GM12878 (cell line): ENCODE measurements around the gene FUT8. TPM values are rescaled to one million over a fixed set of nuclear protein-coding genes. Genes with fewer than 3 reads are reported as not detected.

Experiments
- ATAC-seq: fragments of 200-7000 bp; cut with Tn5 transposase; 3 replicates; pipeline ENCODE4 v1.9.1; 2020; ENCODE audit warnings: mild to moderate bottlenecking, moderate library complexity
- BruUV-seq: library from RNA; stranded (reverse); fragments of 400-500 nt; replicated peaks from 2 replicates; lab custom pipeline; 2021; lab: Mats Ljungman, UMichigan
- CTCF ChIA-PET: fragments of 300-600 bp; sonication (Branson Sonifier 250); formaldehyde crosslinking; extraction: SDS; loops from one replicate; lab custom pipeline; 2021; ENCODE audit warnings: inconsistent platforms; lab: Yijun Ruan, JAX
- POLR2A ChIA-PET: fragments of 350-600 bp; formaldehyde crosslinking; extraction: SDS; loops from one replicate; lab custom pipeline; 2021; ENCODE audit warnings: inconsistent platforms; lab: Charles Lee
- RAD21 ChIA-PET: fragments of 300-600 bp; sonication (Branson Sonifier 250); formaldehyde crosslinking; loops from one replicate; lab custom pipeline; 2023; ENCODE audit warnings: antibody characterized with exemption; ENCODE audit not compliant: unreplicated experiment; lab: Charles Lee
- SMC1A ChIA-PET: fragments of 300-600 bp; sonication (Branson Sonifier 250); formaldehyde crosslinking; loops from one replicate; lab custom pipeline; 2023; ENCODE audit not compliant: unreplicated experiment, uncharacterized antibody; lab: Charles Lee
- DNase-seq: peaks from one replicate; pipeline ENCODE4 v3.0.0-alpha.2; 2011; ENCODE audit warnings: low read depth, low spot score
- FAIRE-seq: peaks from 3 replicates; lab custom pipeline; 2011; peaks lifted over from hg19 to GRCh38; lab: Jason Lieb, UNC
- H2AFZ ChIP-seq: 2 replicates; pipeline ENCODE4 v1.6.0; 2011; ENCODE audit warnings: low read depth, low read length, control low read depth; ENCODE audit not compliant: control insufficient read depth
- H3K27ac ChIP-seq: 2 replicates; pipeline ENCODE4 v1.5.1; 2011; ENCODE audit warnings: control low read depth; ENCODE audit not compliant: control insufficient read depth, insufficient read depth
- H3K27me3 ChIP-seq, 2 experiments: replicated peaks in 1 of 2; 2 replicates each; pipeline versions ENCODE4 v1.6.0 to v1.6.1; 2011; ENCODE audit warnings: low read length in 1 of 2; ENCODE audit not compliant: control insufficient read depth in 2 of 2, insufficient read depth in 2 of 2
- H3K36me3 ChIP-seq, 2 experiments: 2 replicates each; pipeline ENCODE4 v1.5.1; 2011; ENCODE audit warnings: low read length in 1 of 2; ENCODE audit not compliant: control insufficient read depth in 2 of 2, insufficient read depth in 2 of 2
- H3K4me1 ChIP-seq: 2 replicates; pipeline ENCODE4 v1.6.1; 2011; ENCODE audit warnings: mild to moderate bottlenecking, low read length, moderate library complexity, mixed read lengths; ENCODE audit not compliant: control insufficient read depth, insufficient read depth
- H3K4me2 ChIP-seq: 2 replicates; pipeline ENCODE4 v1.6.0; 2011; ENCODE audit warnings: control low read depth; ENCODE audit not compliant: control insufficient read depth, insufficient read depth
- H3K4me3 ChIP-seq: fragments of 200-600 bp; sonication (generic); 2 replicates; pipeline ENCODE4 v1.5.1; 2016
- H3K79me2 ChIP-seq: 2 replicates; pipeline ENCODE4 v1.6.0; 2011; ENCODE audit warnings: low read length; ENCODE audit not compliant: control insufficient read depth, insufficient read depth
- H3K9ac ChIP-seq: 2 replicates; pipeline ENCODE4 v1.8.0; 2011; ENCODE audit warnings: low read length, control low read depth, mixed read lengths; ENCODE audit not compliant: control insufficient read depth, insufficient read depth
- H3K9me3 ChIP-seq: replicated peaks from 3 replicates; pipeline ENCODE4 v1.5.1; 2011; ENCODE audit warnings: mild to moderate bottlenecking, low read length; ENCODE audit not compliant: control insufficient read depth, insufficient read depth
- H4K20me1 ChIP-seq: 2 replicates; pipeline ENCODE4 v1.6.0; 2011; ENCODE audit not compliant: control insufficient read depth, insufficient read depth
- ATF7 ChIP-seq: fragments of 450-650 bp; IDR thresholded peaks from 2 replicates; pipeline ENCODE4 v1.6.1; 2016; ENCODE audit warnings: low read depth, mild to moderate bottlenecking
- CHD4 ChIP-seq: fragments of 200-600 bp; sonication (generic); IDR thresholded peaks from 2 replicates; pipeline ENCODE4 v1.6.1; 2016; ENCODE audit warnings: mild to moderate bottlenecking
- CREM ChIP-seq: IDR thresholded peaks from 2 replicates; pipeline ENCODE4 v1.6.1; 2014; ENCODE audit warnings: antibody characterized with exemption, low read depth
- EP300 ChIP-seq, 2 experiments: fragments of 150-350 bp in 1 of 2; IDR thresholded peaks; 2 replicates each; pipeline ENCODE4 v1.6.1; 2011 to 2012; ENCODE audit warnings: low read depth in 2 of 2, low read length in 2 of 2, borderline replicate concordance in 1 of 2, improper control_type of control experiment in 1 of 2, inconsistent platforms in 1 of 2; ENCODE audit not compliant: control insufficient read depth in 1 of 2
- ETV6 ChIP-seq, 2 experiments: fragments of 450-650 bp in 1 of 2; IDR thresholded peaks in 1 of 2; conservative IDR thresholded peaks in 1 of 2; 2 replicates each; pipeline ENCODE4 v1.6.1; 2014; ENCODE audit warnings: antibody characterized with exemption in 1 of 2, borderline replicate concordance in 1 of 2, low read depth in 1 of 2, mild to moderate bottlenecking in 1 of 2, moderate library complexity in 1 of 2
- GATAD2B ChIP-seq: fragments of 450-650 bp; conservative IDR thresholded peaks from 2 replicates; pipeline ENCODE4 v1.6.1; 2017; ENCODE audit warnings: low read depth, mild to moderate bottlenecking, moderate library complexity
- IKZF2 ChIP-seq, 2 experiments: fragments of 450-650 bp; IDR thresholded peaks; 2 replicates each; pipeline ENCODE4 v1.6.1; 2017; ENCODE audit warnings: mild to moderate bottlenecking in 2 of 2, moderate library complexity in 2 of 2
- IRF4 ChIP-seq: IDR thresholded peaks from 2 replicates; pipeline ENCODE4 v1.6.1; 2011; ENCODE audit warnings: low read depth, low read length
- JUNB ChIP-seq: IDR thresholded peaks from 2 replicates; pipeline ENCODE4 v1.6.1; 2016; ENCODE audit warnings: antibody characterized with exemption, mild to moderate bottlenecking
- KDM1A ChIP-seq: fragments of 200-600 bp; sonication (generic); IDR thresholded peaks from 2 replicates; pipeline ENCODE4 v1.6.1; 2016; ENCODE audit warnings: borderline replicate concordance
- NFIC ChIP-seq: IDR thresholded peaks from 2 replicates; pipeline ENCODE4 v1.6.1; 2012; ENCODE audit warnings: low read depth, mild to moderate bottlenecking, inconsistent platforms, low read length, moderate library complexity
- PML ChIP-seq: IDR thresholded peaks from 2 replicates; pipeline ENCODE4 v1.6.1; 2012; ENCODE audit warnings: low read length, inconsistent platforms
- POLR2AphosphoS2 ChIP-seq: IDR thresholded peaks from 2 replicates; pipeline ENCODE4 v1.6.1; 2011; ENCODE audit warnings: low read depth, mild to moderate bottlenecking, low read length, improper control_type of control experiment, moderate library complexity
- RUNX3 ChIP-seq: IDR thresholded peaks from 2 replicates; pipeline ENCODE4 v1.6.1; 2012; ENCODE audit warnings: low read length, inconsistent platforms
- SUZ12 ChIP-seq: fragments of 200-600 bp; sonication (generic); IDR thresholded peaks from one replicate; pipeline ENCODE4 v1.6.1; 2018; ENCODE audit warnings: antibody characterized with exemption, mild to moderate bottlenecking; ENCODE audit not compliant: unreplicated experiment
- TCF3 ChIP-seq: IDR thresholded peaks from 2 replicates; pipeline ENCODE4 v1.6.1; 2012; ENCODE audit warnings: low read depth, mild to moderate bottlenecking, low read length, borderline replicate concordance; ENCODE audit not compliant: insufficient read depth
- YY1 ChIP-seq: IDR thresholded peaks from 2 replicates; pipeline ENCODE4 v1.6.1; 2011; ENCODE audit warnings: low read depth, mild to moderate bottlenecking, low read length
- ZNF384 ChIP-seq: IDR thresholded peaks from 2 replicates; pipeline ENCODE4 v1.6.1; 2012; ENCODE audit warnings: low read depth, mild to moderate bottlenecking, low read length, improper control_type of control experiment, borderline replicate concordance
- ZNF622 ChIP-seq: fragments of 450-650 bp; IDR thresholded peaks from 2 replicates; pipeline ENCODE4 v1.6.1; 2017; ENCODE audit warnings: mild to moderate bottlenecking, inconsistent platforms
- ZSCAN29 ChIP-seq: fragments of 450-650 bp; IDR thresholded peaks from 2 replicates; pipeline ENCODE4 v1.6.1; 2017; ENCODE audit warnings: mild to moderate bottlenecking, moderate library complexity
- WGBS: methylation state at CpG from one replicate; pipeline ENCODE4 v1.1.6; 2016; ENCODE audit warnings: low lambda C conversion rate; ENCODE audit not compliant: insufficient replicate concordance, insufficient coverage; ENCODE audit errors: missing lambda C conversion rate; 5-methylcytosine and 5-hydroxymethylcytosine counted together
- in situ Hi-C: fragments of 300-500 bp; cut with MboI; formaldehyde crosslinking; loops from 9 replicates; pipeline ENCODE4 v1.14.3; 2018; ENCODE audit warnings: mixed read lengths
- intact Hi-C: fragments of 100-400 bp; cut with micrococcal nuclease; formaldehyde crosslinking; loops from one replicate; pipeline ENCODE4 v1.14.2; 2022; ENCODE audit not compliant: unreplicated experiment
- polyA plus RNA-seq, 11 experiments: library from polyadenylated mRNA; depleted of rRNA in 4 of 11; unstranded in 6 of 11; stranded (reverse) in 5 of 11; fragments of >200 nt; fragmentation: Nextera tagmentation in 4 of 11; fragmentation: Illumina TruSeq in 1 of 11; extraction: Ambion mirVana in 4 of 11; extraction: Trizol in 1 of 11; gene quantifications; 1 replicate in 1 of 11; 2 replicates in 10 of 11; pipeline versions ENCODE4 v1.2.1 to v1.2.3, GENCODE V29; 2011 to 2016; ENCODE audit warnings: inconsistent platforms in 2 of 11, missing spikeins in 2 of 11, low read depth in 1 of 11
- total RNA-seq, 4 experiments: library from RNA; depleted of rRNA in 3 of 4; stranded (reverse); fragments of >200 nt in 3 of 4; fragmentation: Illumina TruSeq in 1 of 4; extraction: Trizol in 1 of 4; gene quantifications; 2 replicates each; pipeline versions ENCODE4 v1.2.1 to v1.2.3, GENCODE V29; 2013 to 2021
- TF ChIP-seq, protein P1 (sequence below): fragments of 450-650 bp; IDR thresholded peaks from 2 replicates; pipeline ENCODE4 v1.6.1; 2017; ENCODE audit warnings: mild to moderate bottlenecking, low read depth, inconsistent platforms; ENCODE audit not compliant: poor library complexity, severe bottlenecking
- TF ChIP-seq, protein P2 (sequence below): IDR thresholded peaks from 2 replicates; pipeline ENCODE4 v1.6.1; 2011; ENCODE audit warnings: low read depth, low read length, improper control_type of control experiment, borderline replicate concordance

Gene FUT8
- total and polyA plus RNA-seq, 10 of the 15 experiments (the other 5 are each of a cell fraction or from before 2014, with no cell fraction given) = 21.3 to 106 (median 66.3) TPM

DNA sequence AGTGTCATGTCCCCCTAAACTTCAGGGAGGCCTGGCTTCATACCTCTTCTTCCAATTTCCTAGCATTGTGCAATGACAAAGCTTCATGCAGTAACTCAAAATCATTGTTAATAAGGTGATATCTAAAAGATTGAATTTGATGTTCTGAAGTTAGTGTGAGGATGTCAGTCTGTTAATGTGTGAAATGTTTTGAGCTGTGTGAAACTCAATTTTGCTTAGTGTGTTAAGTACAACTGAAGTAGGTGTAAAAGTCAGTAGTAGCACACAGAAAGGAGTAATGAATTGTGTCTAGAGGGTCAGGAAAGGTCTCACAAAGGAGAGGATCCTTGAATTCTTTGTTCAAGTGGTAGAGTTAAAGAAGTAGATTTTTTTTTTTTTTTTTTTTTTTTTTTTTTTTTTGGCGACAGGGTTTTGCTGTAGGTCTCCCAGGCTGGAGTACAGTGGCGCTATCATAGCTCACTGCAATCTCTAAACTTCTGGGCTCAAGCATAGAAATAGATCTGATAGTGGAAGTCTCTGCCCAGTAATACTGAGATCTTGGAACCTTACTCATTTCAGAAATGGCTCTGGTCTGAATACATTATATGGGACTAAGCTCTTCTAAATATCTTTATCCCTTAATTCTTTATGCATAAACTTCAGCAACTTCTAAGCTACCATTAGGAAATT lies 63.9 kb downstream of the FUT8 start:
- intact Hi-C loops (loop anchor here (5.0 to 10.0 kb wide), 3 partner anchors 59 to 252 kb away; no protein-coding TSS in a partner anchor), in situ Hi-C loops (no loop called here)
- CTCF ChIA-PET = interaction anchor here (0.6 to 4.1 kb wide), 13 partner anchors 10 to 1548 kb away, joined by 3 to 22 read pairs (median 5); no protein-coding TSS in a partner anchor
- FAIRE-seq (peak; percentile 73), ATAC-seq (peak; percentile 86), DNase-seq (peak; percentile 51)
- H3K79me2 ChIP-seq = peaks cover 70% of the 10 kb centered on the region
- no peaks in the 10 kb centered on the region for H3K27me3 ChIP-seq
- H2AFZ ChIP-seq = no peak overlapping the region
- no peaks in the 10 kb centered on the region for H3K36me3 ChIP-seq
- H3K4me1 ChIP-seq = peaks cover 12% of the 10 kb centered on the region; the same call in 1 of the 2 replicates
- H3K4me3 ChIP-seq = 0 out of 2 replicates have a peak overlapping the region, but pooled peaks have one; percentile 7
- BruUV-seq = no TSS peak
- POLR2A ChIA-PET = interaction anchor here (0.6 to 1.5 kb wide), 4 partner anchors 11 to 1971 kb away, joined by 3 to 4 read pairs (median 4); no protein-coding TSS in a partner anchor
- 0% methylated on average over 1 of the region's 2 CpGs for WGBS
- H3K27ac ChIP-seq = peak overlapping the region; percentile 40; the same call in 1 of the 2 replicates
- peaks cover 3% of the 10 kb centered on the region; the same call in 1 of the 3 replicates for H3K9me3 ChIP-seq
- peak overlapping the region; percentile 61; the same call in 1 of the 2 replicates for H3K4me2 ChIP-seq
- SMC1A ChIA-PET = interaction anchor here (0.6 to 5.0 kb wide), 16 partner anchors 11 to 533 kb away, joined by 3 to 43 read pairs (median 10); partner anchors contain the start of gene FUT8
- RAD21 ChIA-PET = interaction anchor here (0.6 to 2.1 kb wide), 13 partner anchors 16 to 621 kb away, joined by 3 to 16 read pairs (median 4); no protein-coding TSS in a partner anchor
- H4K20me1 ChIP-seq = no peaks in the 10 kb centered on the region
- no peak overlapping the region for H3K9ac ChIP-seq
- no peak for TF ChIP-seq GATAD2B
- TF ChIP-seq CREM = peak; percentile 47; the same call in 1 of the 2 replicates
- TF ChIP-seq ZNF384 = peak; percentile 58
- TF ChIP-seq NFIC = peak; percentile 81
- no peak for TF ChIP-seq ZSCAN29
- TF ChIP-seq EP300 (IDR thresholded peaks at IDR 0.05; ENCODE audit: borderline replicate concordance in 1 of 2, control insufficient read depth in 1 of 2, low read depth in 2 of 2, low read length in 2 of 2) = 0 out of 4 replicates have a peak, but pooled peaks of 1 of the 2 experiments have one; percentile 28
- no peak for TF ChIP-seq POLR2AphosphoS2
- TF ChIP-seq ETV6 (conservative IDR thresholded peaks at IDR 0.05 in 1 of 2, IDR thresholded peaks at IDR 0.05 in 1 of 2; ENCODE audit: borderline replicate concordance in 1 of 2, low read depth in 1 of 2) = no peak
- TF ChIP-seq CHD4 = no peak
- no peak for TF ChIP-seq ZNF622
- TF ChIP-seq YY1 = no peak
- peak; percentile 96 for TF ChIP-seq JUNB
- TF ChIP-seq IKZF2 (IDR thresholded peaks at IDR 0.05) = peak in 1 of 2 experiments; percentile 34; a peak in 1 of 4 replicates
- TF ChIP-seq IRF4 = peak; percentile 77; the same call in 1 of the 2 replicates
- no peak for TF ChIP-seq KDM1A
- no peak for TF ChIP-seq SUZ12
- TF ChIP-seq ATF7 = no peak
- TF ChIP-seq, protein P1, sequence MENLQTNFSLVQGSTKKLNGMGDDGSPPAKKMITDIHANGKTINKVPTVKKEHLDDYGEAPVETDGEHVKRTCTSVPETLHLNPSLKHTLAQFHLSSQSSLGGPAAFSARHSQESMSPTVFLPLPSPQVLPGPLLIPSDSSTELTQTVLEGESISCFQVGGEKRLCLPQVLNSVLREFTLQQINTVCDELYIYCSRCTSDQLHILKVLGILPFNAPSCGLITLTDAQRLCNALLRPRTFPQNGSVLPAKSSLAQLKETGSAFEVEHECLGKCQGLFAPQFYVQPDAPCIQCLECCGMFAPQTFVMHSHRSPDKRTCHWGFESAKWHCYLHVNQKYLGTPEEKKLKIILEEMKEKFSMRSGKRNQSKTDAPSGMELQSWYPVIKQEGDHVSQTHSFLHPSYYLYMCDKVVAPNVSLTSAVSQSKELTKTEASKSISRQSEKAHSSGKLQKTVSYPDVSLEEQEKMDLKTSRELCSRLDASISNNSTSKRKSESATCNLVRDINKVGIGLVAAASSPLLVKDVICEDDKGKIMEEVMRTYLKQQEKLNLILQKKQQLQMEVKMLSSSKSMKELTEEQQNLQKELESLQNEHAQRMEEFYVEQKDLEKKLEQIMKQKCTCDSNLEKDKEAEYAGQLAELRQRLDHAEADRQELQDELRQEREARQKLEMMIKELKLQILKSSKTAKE = peak; percentile 43
- TF ChIP-seq, protein P2, sequence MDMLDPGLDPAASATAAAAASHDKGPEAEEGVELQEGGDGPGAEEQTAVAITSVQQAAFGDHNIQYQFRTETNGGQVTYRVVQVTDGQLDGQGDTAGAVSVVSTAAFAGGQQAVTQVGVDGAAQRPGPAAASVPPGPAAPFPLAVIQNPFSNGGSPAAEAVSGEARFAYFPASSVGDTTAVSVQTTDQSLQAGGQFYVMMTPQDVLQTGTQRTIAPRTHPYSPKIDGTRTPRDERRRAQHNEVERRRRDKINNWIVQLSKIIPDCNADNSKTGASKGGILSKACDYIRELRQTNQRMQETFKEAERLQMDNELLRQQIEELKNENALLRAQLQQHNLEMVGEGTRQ = no peak
- TF ChIP-seq PML = no peak
- TF ChIP-seq TCF3 = no peak
- peak; percentile 66 for TF ChIP-seq RUNX3
